ENCODE results near the gene SRGAP1.

SRGAP1 gene

GRCh38 chr12:63937378-63938316 is 93.1 kb downstream of the SRGAP1 start:
- no peak for DNase-seq (ENCODE audit: low read depth)

- no peak for DNase-seq (ENCODE audit: low read depth)
Observed at GRCh38 chr12:63940310-63941005, 96.0 kb downstream of the SRGAP1 start.

GRCh38 chr12:63941166-63941800 is 96.8 kb downstream of the SRGAP1 start:
- DNase-seq (ENCODE audit: low read depth), result no peak

GRCh38 chr12:63941879-63942278 is 97.4 kb downstream of the SRGAP1 start:
- DNase-seq (ENCODE audit: low read depth), result no peak

GRCh38 chr12:63942464-63943241 is 98.2 kb downstream of the SRGAP1 start:
- DNase-seq (ENCODE audit: low read depth), result no peak

GRCh38 chr12:63944034-63944579 is 99.6 kb downstream of the SRGAP1 start:
- no peak for DNase-seq (ENCODE audit: low read depth)

- no peak for DNase-seq (ENCODE audit: low read depth)
Observed at GRCh38 chr12:63944586-63945228, 100.2 kb downstream of the SRGAP1 start.

GRCh38 chr12:63945777-63946176 is 101.3 kb downstream of the SRGAP1 start:
- DNase-seq (ENCODE audit: low read depth), result no peak

- DNase-seq (ENCODE audit: low read depth), result no peak
Observed at GRCh38 chr12:63948211-63948610, 103.7 kb downstream of the SRGAP1 start.

GRCh38 chr12:63949902-63950301 is 105.4 kb downstream of the SRGAP1 start:
- DNase-seq (ENCODE audit: low read depth), result no peak

- no peak for DNase-seq (ENCODE audit: low read depth)
Observed at GRCh38 chr12:63952995-63953394, 108.5 kb downstream of the SRGAP1 start.

GRCh38 chr12:63955831-63956666 is 111.5 kb downstream of the SRGAP1 start:
- DNase-seq (ENCODE audit: low read depth), result no peak

GRCh38 chr12:63957496-63957895 is 113.0 kb downstream of the SRGAP1 start:
- DNase-seq (ENCODE audit: low read depth), result no peak

- no peak for DNase-seq (ENCODE audit: low read depth)
Observed at GRCh38 chr12:63958876-63959580, 114.5 kb downstream of the SRGAP1 start.

GRCh38 chr12:63961048-63961447 is 116.5 kb downstream of the SRGAP1 start:
- DNase-seq (ENCODE audit: low read depth), result no peak

- no peak for DNase-seq (ENCODE audit: low read depth)
Observed at GRCh38 chr12:63961543-63961942, 117.0 kb downstream of the SRGAP1 start.

GRCh38 chr12:63963868-63964267 is 119.4 kb downstream of the SRGAP1 start:
- no peak for DNase-seq (ENCODE audit: low read depth)

- no peak for DNase-seq (ENCODE audit: low read depth)
Observed at GRCh38 chr12:63964301-63964700, 119.8 kb downstream of the SRGAP1 start.

- DNase-seq (ENCODE audit: low read depth), result no peak
Observed at GRCh38 chr12:63965936-63966605, 121.6 kb downstream of the SRGAP1 start.
